ENCODE measurements around the gene TSGA10IP.

TSGA10IP gene

DNA sequence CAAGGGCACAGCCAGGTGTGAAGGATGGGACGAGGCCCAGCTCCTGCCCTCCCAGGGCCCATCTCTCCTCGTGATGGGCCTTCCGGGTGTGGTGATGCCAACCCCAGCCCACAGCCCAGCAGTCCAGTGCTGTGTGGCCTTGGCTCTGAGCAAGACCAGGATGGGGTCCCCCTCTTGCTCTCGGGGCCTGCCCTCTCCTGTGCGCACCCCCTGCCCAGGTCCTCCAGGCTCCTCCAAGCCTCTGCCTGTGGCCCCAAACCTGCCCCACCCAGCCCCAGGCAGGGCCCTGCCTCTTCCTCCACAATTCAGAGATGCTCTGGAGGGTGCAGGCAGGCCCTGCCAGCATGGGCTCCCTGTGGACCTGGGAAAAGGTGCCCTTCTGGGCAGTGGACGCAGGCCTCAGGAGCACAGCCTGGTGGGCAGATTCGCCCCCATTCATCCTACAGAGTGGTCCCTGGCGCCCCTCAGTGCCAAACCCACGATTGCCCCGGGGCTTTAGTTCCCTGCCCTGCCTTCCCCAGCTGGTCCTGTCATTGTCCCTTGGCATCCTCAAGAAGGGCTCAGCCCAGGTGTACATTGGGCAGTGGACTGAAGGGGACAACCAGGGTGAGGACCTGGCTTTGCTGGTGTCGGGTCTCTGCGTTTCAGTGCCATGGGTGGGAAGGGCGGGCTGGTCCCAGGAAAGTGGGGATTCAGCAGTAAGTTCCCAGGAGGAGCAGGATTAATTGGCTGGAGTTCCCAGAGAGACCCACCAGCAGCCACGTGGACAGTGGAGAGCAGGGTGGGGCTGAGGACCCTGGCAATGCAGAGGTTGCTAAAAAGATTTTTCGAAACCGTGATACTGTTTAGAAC is 36.9 kb downstream of the TSGA10IP start:
- H3K27me3 ChIP-seq (ENCODE audit: control insufficient read depth in 1 of 2, insufficient read depth in 1 of 2, low read length in 2 of 2): no peaks in the 10 kb centered on the region
- H3K9ac ChIP-seq (ENCODE audit: low read length): no peak overlapping the region
- no peak overlapping the region for H2AFZ ChIP-seq (ENCODE audit: low read depth, low read length)
- H3K18ac ChIP-seq (ENCODE audit: low read depth in 1 of 2, low read length in 2 of 2): no peak overlapping the region
- H3K14ac ChIP-seq (ENCODE audit: low read length in 2 of 2): no peak overlapping the region
- no peak for DNase-seq
- no peak overlapping the region for H3K4ac ChIP-seq (ENCODE audit: low read depth in 1 of 2, low read length in 2 of 2)
- peaks cover 28 to 52% of the 10 kb centered on the region in 2 experiments for H3K36me3 ChIP-seq (ENCODE audit: control insufficient read depth in 1 of 2, insufficient read depth in 2 of 2, low read depth in 1 of 2, low read length in 2 of 2)
- H3K9me3 ChIP-seq (ENCODE audit: control insufficient read depth, low read length): no peaks in the 10 kb centered on the region
- H3K79me1 ChIP-seq (replicated peaks; ENCODE audit: low read length, poor library complexity, severe bottlenecking): no peaks in the 10 kb centered on the region
- H2BK120ac ChIP-seq (ENCODE audit: low read depth, low read length): no peak overlapping the region
- no peak overlapping the region for H3K23ac ChIP-seq (ENCODE audit: low read length in 2 of 2)
- peak overlapping the region; percentile 18 for H4K91ac ChIP-seq (ENCODE audit: low read length)
- WGBS: 90% methylated on average over 13 of the region's 16 CpGs
- H3K4me2 ChIP-seq (ENCODE audit: low read length, poor library complexity, severe bottlenecking): no peak overlapping the region
- no peak overlapping the region for H2BK15ac ChIP-seq (ENCODE audit: low read depth, poor library complexity, severe bottlenecking)
- H2BK5ac ChIP-seq (ENCODE audit: low read depth, low read length, poor library complexity, severe bottlenecking): no peak overlapping the region
- H4K8ac ChIP-seq (ENCODE audit: low read length): no peak overlapping the region
- no peak overlapping the region for H2AK5ac ChIP-seq (ENCODE audit: low read length, severe bottlenecking)
- H3K27ac ChIP-seq (ENCODE audit: low read length, poor library complexity, severe bottlenecking): no peak overlapping the region
- no peaks in the 10 kb centered on the region for H3K4me1 ChIP-seq (ENCODE audit: control insufficient read depth, insufficient read depth, low read depth, low read length)
- no peak overlapping the region for H2BK12ac ChIP-seq (ENCODE audit: low read length in 2 of 2)
- no peak overlapping the region for H3K4me3 ChIP-seq (ENCODE audit: insufficient read depth in 1 of 2, low read depth in 1 of 2, low read length in 2 of 2)

GRCh38 chr11:65982824-65983588 is 37.7 kb downstream of the TSGA10IP start:
- Histone ChIP-seq H2AFZ (ENCODE audit: low read depth, low read length) (no peak overlapping the region), H3K9ac (ENCODE audit: low read length) (no peak overlapping the region), H2BK120ac (ENCODE audit: low read depth, low read length) (no peak overlapping the region), H3K23ac (ENCODE audit: low read length in 2 of 2) (no peak overlapping the region), H3K4me1 (ENCODE audit: control insufficient read depth, insufficient read depth, low read depth, low read length) (no peaks in the 10 kb centered on the region), H3K4me3 (ENCODE audit: insufficient read depth in 1 of 2, low read depth in 1 of 2, low read length in 2 of 2) (no peak overlapping the region), H2AK5ac (ENCODE audit: low read length, severe bottlenecking) (no peak overlapping the region), H3K18ac (ENCODE audit: low read depth in 1 of 2, low read length in 2 of 2) (no peak overlapping the region), H3K36me3 (ENCODE audit: control insufficient read depth in 1 of 2, insufficient read depth in 2 of 2, low read depth in 1 of 2, low read length in 2 of 2) (peaks cover 20 to 48% of the 10 kb centered on the region in 2 experiments), H2BK5ac (ENCODE audit: low read depth, low read length, poor library complexity, severe bottlenecking) (no peak overlapping the region), H4K8ac (ENCODE audit: low read length) (no peak overlapping the region), H3K9me3 (ENCODE audit: control insufficient read depth, low read length) (no peaks in the 10 kb centered on the region), H2BK15ac (ENCODE audit: low read depth, poor library complexity, severe bottlenecking) (no peak overlapping the region), H3K27ac (ENCODE audit: low read length, poor library complexity, severe bottlenecking) (no peak overlapping the region), H3K14ac (ENCODE audit: low read length in 2 of 2) (no peak overlapping the region), H2BK12ac (ENCODE audit: low read length in 2 of 2) (no peak overlapping the region), H3K4me2 (ENCODE audit: low read length, poor library complexity, severe bottlenecking) (no peak overlapping the region), H3K4ac (ENCODE audit: low read depth in 1 of 2, low read length in 2 of 2) (no peak overlapping the region), H3K79me1 (replicated peaks; ENCODE audit: low read length, poor library complexity, severe bottlenecking) (no peaks in the 10 kb centered on the region), H4K91ac (ENCODE audit: low read length) (no peak overlapping the region), H3K27me3 (ENCODE audit: control insufficient read depth in 1 of 2, insufficient read depth in 1 of 2, low read length in 2 of 2) (no peaks in the 10 kb centered on the region)
- WGBS: 86% methylated on average over 22 of the region's 22 CpGs
- DNase-seq: no peak

DNA sequence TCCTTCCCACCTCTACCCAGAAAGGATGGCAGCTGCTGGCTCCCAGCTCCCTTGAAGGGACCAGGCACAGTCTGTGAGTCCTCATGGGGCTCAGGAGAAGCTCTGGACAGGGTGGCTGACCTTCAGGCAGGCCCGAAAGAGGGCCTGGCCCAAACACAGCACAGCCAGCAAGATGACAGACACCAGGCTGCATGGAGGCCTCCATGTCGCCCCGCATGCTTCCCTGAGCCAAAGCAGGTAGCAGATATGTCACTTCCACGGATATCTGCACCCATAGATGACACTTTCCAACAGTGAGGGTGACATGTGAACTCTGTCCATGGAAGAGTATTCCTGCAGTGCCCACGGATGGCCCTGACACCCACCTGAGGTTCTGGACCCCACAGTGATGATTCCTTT is 38.3 kb downstream of the TSGA10IP start:
- WGBS: 75% methylated on average over 5 of the region's 5 CpGs
- no peak overlapping the region for H2AFZ ChIP-seq (ENCODE audit: low read depth, low read length)
- no peak for DNase-seq

DNA sequence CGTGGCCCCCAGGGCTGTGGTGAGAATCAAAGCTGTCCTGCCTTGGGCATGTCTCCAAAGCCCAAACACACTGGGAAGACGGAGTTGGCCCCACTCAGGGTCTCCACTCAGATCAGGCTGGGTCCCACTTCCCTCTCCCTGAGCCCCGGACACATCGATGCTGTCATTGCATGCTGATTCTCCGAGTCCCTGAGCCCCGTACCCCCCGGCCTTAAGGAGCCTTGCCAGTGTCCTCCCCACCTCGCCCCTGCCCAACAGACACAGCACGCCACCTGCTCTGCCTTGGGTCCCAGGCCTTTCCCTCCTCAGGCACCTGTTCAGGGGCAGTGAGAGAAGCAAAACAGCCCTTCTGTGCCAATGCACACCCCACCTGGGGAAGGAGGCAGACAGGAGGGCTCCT is 42.1 kb downstream of the TSGA10IP start:
- peak overlapping the region in 1 of 2 experiments; percentile 29 for H2BK12ac ChIP-seq (ENCODE audit: low read length in 2 of 2)
- no peaks in the 10 kb centered on the region for H3K4me1 ChIP-seq (ENCODE audit: control insufficient read depth, insufficient read depth, low read depth, low read length)
- no peak overlapping the region for H3K4ac ChIP-seq (ENCODE audit: low read depth in 1 of 2, low read length in 2 of 2)
- H3K4me2 ChIP-seq (ENCODE audit: low read length, poor library complexity, severe bottlenecking): no peak overlapping the region
- H2AK5ac ChIP-seq (ENCODE audit: low read length, severe bottlenecking): no peak overlapping the region
- no peaks in the 10 kb centered on the region for H3K9me3 ChIP-seq (ENCODE audit: control insufficient read depth, low read length)
- no peak overlapping the region for H2BK5ac ChIP-seq (ENCODE audit: low read depth, low read length, poor library complexity, severe bottlenecking)
- H4K91ac ChIP-seq (ENCODE audit: low read length): no peak overlapping the region
- H3K14ac ChIP-seq (ENCODE audit: low read length in 2 of 2): no peak overlapping the region
- peaks cover 8 to 32% of the 10 kb centered on the region in 2 experiments for H3K36me3 ChIP-seq (ENCODE audit: control insufficient read depth in 1 of 2, insufficient read depth in 2 of 2, low read depth in 1 of 2, low read length in 2 of 2)
- peaks cover 2% of the 10 kb centered on the region for H3K79me1 ChIP-seq (replicated peaks; ENCODE audit: low read length, poor library complexity, severe bottlenecking)
- no peak overlapping the region for H3K4me3 ChIP-seq (ENCODE audit: insufficient read depth in 1 of 2, low read depth in 1 of 2, low read length in 2 of 2)
- no peak overlapping the region for H3K23ac ChIP-seq (ENCODE audit: low read length in 2 of 2)
- no peak overlapping the region for H4K8ac ChIP-seq (ENCODE audit: low read length)
- WGBS: 89% methylated on average over 9 of the region's 9 CpGs
- no peak for DNase-seq
- no peaks in the 10 kb centered on the region for H3K27me3 ChIP-seq (ENCODE audit: control insufficient read depth in 1 of 2, insufficient read depth in 1 of 2, low read length in 2 of 2)
- H3K27ac ChIP-seq (ENCODE audit: low read length, poor library complexity, severe bottlenecking): no peak overlapping the region
- no peak overlapping the region for H2BK120ac ChIP-seq (ENCODE audit: low read depth, low read length)
- H2AFZ ChIP-seq (ENCODE audit: low read depth, low read length): no peak overlapping the region
- no peak overlapping the region for H2BK15ac ChIP-seq (ENCODE audit: low read depth, poor library complexity, severe bottlenecking)
- H3K18ac ChIP-seq (ENCODE audit: low read depth in 1 of 2, low read length in 2 of 2): no peak overlapping the region
- H3K9ac ChIP-seq (ENCODE audit: low read length): peak overlapping the region; percentile 29

More for the DNA sequence above, 38.3 kb downstream of the TSGA10IP start:
- Histone ChIP-seq H3K9ac (ENCODE audit: low read length) (no peak overlapping the region), H2BK120ac (ENCODE audit: low read depth, low read length) (no peak overlapping the region), H3K79me1 (replicated peaks; ENCODE audit: low read length, poor library complexity, severe bottlenecking) (no peaks in the 10 kb centered on the region), H3K4me1 (ENCODE audit: control insufficient read depth, insufficient read depth, low read depth, low read length) (no peaks in the 10 kb centered on the region), H3K27ac (ENCODE audit: low read length, poor library complexity, severe bottlenecking) (no peak overlapping the region), H3K4me2 (ENCODE audit: low read length, poor library complexity, severe bottlenecking) (no peak overlapping the region), H3K14ac (ENCODE audit: low read length in 2 of 2) (no peak overlapping the region), H3K27me3 (ENCODE audit: control insufficient read depth in 1 of 2, insufficient read depth in 1 of 2, low read length in 2 of 2) (no peaks in the 10 kb centered on the region), H3K23ac (ENCODE audit: low read length in 2 of 2) (peak overlapping the region in 1 of 2 experiments; percentile 47), H3K9me3 (ENCODE audit: control insufficient read depth, low read length) (no peaks in the 10 kb centered on the region), H4K8ac (ENCODE audit: low read length) (no peak overlapping the region), H4K91ac (ENCODE audit: low read length) (no peak overlapping the region), H2AK5ac (ENCODE audit: low read length, severe bottlenecking) (no peak overlapping the region), H3K18ac (ENCODE audit: low read depth in 1 of 2, low read length in 2 of 2) (no peak overlapping the region), H3K4ac (ENCODE audit: low read depth in 1 of 2, low read length in 2 of 2) (no peak overlapping the region), H2BK12ac (ENCODE audit: low read length in 2 of 2) (no peak overlapping the region), H2BK5ac (ENCODE audit: low read depth, low read length, poor library complexity, severe bottlenecking) (no peak overlapping the region), H3K4me3 (ENCODE audit: insufficient read depth in 1 of 2, low read depth in 1 of 2, low read length in 2 of 2) (no peak overlapping the region), H2BK15ac (ENCODE audit: low read depth, poor library complexity, severe bottlenecking) (no peak overlapping the region), H3K36me3 (ENCODE audit: control insufficient read depth in 1 of 2, insufficient read depth in 2 of 2, low read depth in 1 of 2, low read length in 2 of 2) (peaks cover 15 to 46% of the 10 kb centered on the region in 2 experiments)
